Heart left ventricle (tissue), 16 donors: Measurements from ENCODE around the gene MAP3K9. TPM values are rescaled to one million over a fixed set of nuclear protein-coding genes. Genes with fewer than 3 reads are reported as not detected.

Experiments
- ATAC-seq, 4 donors: fragments of 200-7000 bp; cut with Tn5 transposase; one replicate each; pipeline ENCODE4 v1.9.1; 2020 to 2022; ENCODE audit warnings: moderate library complexity in 4 of 4, mild to moderate bottlenecking in 3 of 4, moderate number of reproducible peaks in 1 of 4
- DNase-seq, 5 donors: peaks; one replicate each; pipeline ENCODE4 v3.0.0-alpha.2; 2020
- H3K27ac ChIP-seq, 12 donors: fragments of 200-600 bp; sonication (generic) in 4 of 12; one replicate each; pipeline versions ENCODE4 v1.5.0 to v1.8.0; 2016 to 2022; ENCODE audit warnings: mild to moderate bottlenecking in 2 of 12
- H3K27me3 ChIP-seq, 9 donors: fragments of 200-600 bp; sonication (generic) in 2 of 9; one replicate each; pipeline versions ENCODE4 v1.5.1 to v1.8.0; 2016 to 2022; ENCODE audit warnings: mild to moderate bottlenecking in 3 of 9
- H3K36me3 ChIP-seq, 9 donors: fragments of 200-600 bp; sonication (generic) in 2 of 9; one replicate each; pipeline versions ENCODE4 v1.5.0 to v1.8.0; 2018 to 2022; ENCODE audit warnings: mild to moderate bottlenecking in 2 of 9
- H3K4me1 ChIP-seq, 12 donors: fragments of 200-600 bp; sonication (generic) in 4 of 12; one replicate each; pipeline versions ENCODE4 v1.5.0 to v1.8.0; 2016 to 2022; ENCODE audit warnings: mild to moderate bottlenecking in 3 of 12
- H3K4me3 ChIP-seq, 12 donors: fragments of 200-600 bp; sonication (generic) in 4 of 12; one replicate each; pipeline versions ENCODE4 v1.5.0 to v1.8.0; 2017 to 2022; ENCODE audit warnings: mild to moderate bottlenecking in 9 of 12, moderate library complexity in 4 of 12
- H3K9me3 ChIP-seq, 12 donors: fragments of 200-600 bp; sonication (generic) in 4 of 12; one replicate each; pipeline versions ENCODE4 v1.5.0 to v1.8.0; 2016 to 2022; ENCODE audit warnings: mild to moderate bottlenecking in 1 of 12
- CTCF ChIP-seq, 12 donors: fragments of 200-600 bp; sonication (generic) in 4 of 12; IDR thresholded peaks; one replicate each; pipeline versions ENCODE4 v1.5.0 to v1.8.0; 2018 to 2022; ENCODE audit warnings: antibody characterized with exemption in 12 of 12, mild to moderate bottlenecking in 5 of 12
- POLR2A ChIP-seq, 2 donors: fragments of 450-650 bp; IDR thresholded peaks; one replicate each; pipeline ENCODE4 v1.6.1; 2017; ENCODE audit warnings: antibody characterized with exemption in 2 of 2, mild to moderate bottlenecking in 2 of 2, moderate library complexity in 2 of 2
- WGBS, 4 donors: extraction: QIAGEN DNeasy Blood & Tissue Kit in 2 of 4; methylation state at CpG; one replicate each; pipeline versions ENCODE4 v1.1.5 to v1.1.7; 2013 to 2018; 5-methylcytosine and 5-hydroxymethylcytosine counted together
- intact Hi-C, 10 donors: fragments of 100-400 bp; cut with DNase I; formaldehyde crosslinking; loops; one replicate each; pipeline versions ENCODE4 v1.11.1 to v1.14.2; 2022
- polyA plus RNA-seq, 2 donors: library from polyadenylated mRNA; stranded (reverse); fragments of 200-250 nt; gene quantifications; one replicate each; pipeline ENCODE4 v1.2.3, GENCODE V29; 2013
- total RNA-seq, 9 donors: library from RNA; depleted of rRNA in 2 of 9; stranded (reverse); fragments of >200 nt in 2 of 9; fragmentation: NEBNext Ultra II Directional in 3 of 9; extraction: Animal tissue kit (Norgen Biotek cat#: 25700) in 3 of 9; gene quantifications; one replicate each; pipeline versions ENCODE4 v1.1.0 to v1.2.4, GENCODE V29; 2016 to 2023
- donor health status: ischemic (EF 13 %, LVEDD 7.1; RV severe dilation, severe dysfunction).
- donor health status: healthy with polysubstance abuse.
- donor health status: DM: no; HTN: yes; CAD: no.
- donor health status: DM: no; HTN: no; CAD: no.
- donor health status: ischemic (EF 25% LVEDD 6.9; RV normal size, moderate dysfunction).
- donor health status: ischemic (EF 25% LVEDD 5.7; RV mildly dilated, moderate dysfunction).
- donor health status: healthy.
- donor health status: DM: yes; HTN: yes; CAD: no.
- donor health status: ischemic (EF 35%, LVEDD 5.7; RV mildly dilated, moderate dysfunction).
- donor health status: nonischemic (EF 11% LVEDD 7.7; RV severe dilation, severe dysfunction).
- donor health status: DM: yes; HTN: yes; CAD: no.
- donor health status: PGD.
- donor health status: ischemic (EF 29% LVEDD 5.4; RV normal size, mild dysfunction).
- donor health status: nonischemic (EF 23%, LVEDD 6.1; RV moderate dilation, normal function).

MAP3K9 gene
- total and polyA plus RNA-seq, 11 donors = 0.91 to 3.8 (median 1.7) TPM

GRCh38 chr14:70833884-70834283, 24.6 kb upstream of the MAP3K9 start:
- 96 to 99% (median 98%) methylated on average over 5 of the region's 5 CpGs for WGBS, 4 donors
- H3K36me3 ChIP-seq = no peaks in the 10 kb centered on the region
- no peak for DNase-seq
- no peak overlapping the region for H3K4me3 ChIP-seq
- peaks cover 0 to 5% (median 0%) of the 10 kb centered on the region in 12 donors for H3K9me3 ChIP-seq
- intact Hi-C loops = no loop called here
- TF ChIP-seq POLR2A (IDR thresholded peaks at IDR 0.05) (no peak), CTCF (IDR thresholded peaks at IDR 0.05) (no peak)
- H3K27me3 ChIP-seq = no peaks in the 10 kb centered on the region
- ATAC-seq = no peak
- peaks cover 0 to 16% (median 7%) of the 10 kb centered on the region in 12 donors for H3K4me1 ChIP-seq
- H3K27ac ChIP-seq = no peak overlapping the region

GRCh38 chr14:70832561-70833305, 23.4 kb upstream of the MAP3K9 start:
- TF ChIP-seq CTCF (IDR thresholded peaks at IDR 0.05) = no peak
- TF ChIP-seq POLR2A (IDR thresholded peaks at IDR 0.05) = no peak
- DNase-seq (no peak), ATAC-seq (peak; percentile 79 to 91 (median 86))
- peaks cover 0 to 16% (median 7%) of the 10 kb centered on the region in 12 donors for H3K4me1 ChIP-seq
- H3K4me3 ChIP-seq = no peak overlapping the region
- peak overlapping the region in 7 of 12 donors; percentile 8 to 60 (median 14) for H3K27ac ChIP-seq
- no peaks in the 10 kb centered on the region for H3K36me3 ChIP-seq
- peaks cover 0 to 5% (median 0%) of the 10 kb centered on the region in 12 donors for H3K9me3 ChIP-seq
- WGBS, 4 donors = 36 to 45% (median 40%) methylated on average over 16 of the region's 16 CpGs
- intact Hi-C loops = no loop called here
- H3K27me3 ChIP-seq = no peaks in the 10 kb centered on the region

GRCh38 chr14:70830998-70831781, 21.9 kb upstream of the MAP3K9 start:
- WGBS, 4 donors = 58 to 79% (median 66%) methylated on average over 5 of the region's 5 CpGs
- H3K4me3 ChIP-seq = no peak overlapping the region
- intact Hi-C loops = no loop called here
- H3K9me3 ChIP-seq = peaks cover 0 to 5% (median 0%) of the 10 kb centered on the region in 12 donors
- peaks cover 0 to 16% (median 7%) of the 10 kb centered on the region in 12 donors for H3K4me1 ChIP-seq
- DNase-seq = no peak
- ATAC-seq = no peak
- no peak overlapping the region for H3K27ac ChIP-seq
- TF ChIP-seq POLR2A (IDR thresholded peaks at IDR 0.05) = no peak
- TF ChIP-seq CTCF (IDR thresholded peaks at IDR 0.05) = no peak
- no peaks in the 10 kb centered on the region for H3K27me3 ChIP-seq
- H3K36me3 ChIP-seq = no peaks in the 10 kb centered on the region

- Histone ChIP-seq H3K4me3 (no peak overlapping the region), H3K4me1 (peaks cover 0 to 15% (median 9%) of the 10 kb centered on the region in 12 donors), H3K27ac (no peak overlapping the region), H3K36me3 (no peaks in the 10 kb centered on the region), H3K27me3 (peaks cover 0 to 4% (median 0%) of the 10 kb centered on the region in 9 donors), H3K9me3 (no peaks in the 10 kb centered on the region)
- WGBS, 4 donors = 76 to 97% (median 86%) methylated on average over 3 of the region's 3 CpGs
- intact Hi-C loops = no loop called here
- TF ChIP-seq POLR2A (IDR thresholded peaks at IDR 0.05) (no peak), CTCF (IDR thresholded peaks at IDR 0.05) (no peak)
- DNase-seq = no peak
- no peak for ATAC-seq
Measured at GRCh38 chr14:70828188-70828587, 18.9 kb upstream of the MAP3K9 start.
